ENCODE results near the gene AGBL4.

AGBL4 gene

GRCh38 chr1:49098866-49099265 is 924.9 kb downstream of the AGBL4 start:
- Histone ChIP-seq H3K27ac (ENCODE audit: low read depth, low read length, poor library complexity, severe bottlenecking) (no peak overlapping the region), H3K4me2 (ENCODE audit: low read length) (no peak overlapping the region), H3K36me3 (ENCODE audit: insufficient read depth, low read length) (no peaks in the 10 kb centered on the region), H3K9me2 (ENCODE audit: low read depth, low read length) (no peaks in the 10 kb centered on the region), H2AFZ (ENCODE audit: low read length) (no peak overlapping the region), H3K9ac (ENCODE audit: low read length) (no peak overlapping the region), H3K4me1 (ENCODE audit: insufficient read depth, low read length, severe bottlenecking) (no peaks in the 10 kb centered on the region), H3K79me2 (ENCODE audit: insufficient read depth, low read length) (no peaks in the 10 kb centered on the region), H3F3A (ENCODE audit: insufficient read depth, low read length) (no peaks in the 10 kb centered on the region), H3K4me3 (ENCODE audit: low read depth, low read length, poor library complexity, severe bottlenecking) (no peak overlapping the region), H3K9me3 (ENCODE audit: low read length) (no peaks in the 10 kb centered on the region), H3K27me3 (ENCODE audit: insufficient read depth, low read length) (no peaks in the 10 kb centered on the region), H4K20me1 (ENCODE audit: insufficient read depth, low read length) (no peaks in the 10 kb centered on the region)
- TF ChIP-seq CTCF (IDR thresholded peaks at IDR 0.05; ENCODE audit: low read length), result no peak
- no peak for TF ChIP-seq EZH2 (IDR thresholded peaks at IDR 0.05; ENCODE audit: borderline replicate concordance, low read length)

GRCh38 chr1:49086327-49086726 is 937.4 kb downstream of the AGBL4 start:
- no peaks in the 10 kb centered on the region for H3K4me1 ChIP-seq (ENCODE audit: insufficient read depth, low read length, severe bottlenecking)
- no peak overlapping the region for H3K9ac ChIP-seq (ENCODE audit: low read length)
- no peaks in the 10 kb centered on the region for H3K27me3 ChIP-seq (ENCODE audit: insufficient read depth, low read length)
- no peaks in the 10 kb centered on the region for H3K9me3 ChIP-seq (ENCODE audit: low read length)
- TF ChIP-seq EZH2 (IDR thresholded peaks at IDR 0.05; ENCODE audit: borderline replicate concordance, low read length), result no peak
- TF ChIP-seq CTCF (IDR thresholded peaks at IDR 0.05; ENCODE audit: low read length), result no peak
- H3K4me3 ChIP-seq (ENCODE audit: low read depth, low read length, poor library complexity, severe bottlenecking), result no peak overlapping the region
- no peaks in the 10 kb centered on the region for H3F3A ChIP-seq (ENCODE audit: insufficient read depth, low read length)
- no peaks in the 10 kb centered on the region for H3K36me3 ChIP-seq (ENCODE audit: insufficient read depth, low read length)
- H2AFZ ChIP-seq (ENCODE audit: low read length), result no peak overlapping the region
- H3K4me2 ChIP-seq (ENCODE audit: low read length), result no peak overlapping the region
- H3K79me2 ChIP-seq (ENCODE audit: insufficient read depth, low read length), result no peaks in the 10 kb centered on the region
- H3K27ac ChIP-seq (ENCODE audit: low read depth, low read length, poor library complexity, severe bottlenecking), result no peak overlapping the region
- no peaks in the 10 kb centered on the region for H3K9me2 ChIP-seq (ENCODE audit: low read depth, low read length)
- no peaks in the 10 kb centered on the region for H4K20me1 ChIP-seq (ENCODE audit: insufficient read depth, low read length)

- Histone ChIP-seq H3K9me2 (ENCODE audit: low read depth, low read length) (no peaks in the 10 kb centered on the region), H3K4me3 (ENCODE audit: low read depth, low read length, poor library complexity, severe bottlenecking) (no peak overlapping the region), H3K27ac (ENCODE audit: low read depth, low read length, poor library complexity, severe bottlenecking) (no peak overlapping the region), H3K36me3 (ENCODE audit: insufficient read depth, low read length) (no peaks in the 10 kb centered on the region), H3K27me3 (ENCODE audit: insufficient read depth, low read length) (no peaks in the 10 kb centered on the region), H3K4me2 (ENCODE audit: low read length) (no peak overlapping the region), H2AFZ (ENCODE audit: low read length) (no peak overlapping the region), H3K79me2 (ENCODE audit: insufficient read depth, low read length) (no peaks in the 10 kb centered on the region), H3F3A (ENCODE audit: insufficient read depth, low read length) (no peaks in the 10 kb centered on the region), H4K20me1 (ENCODE audit: insufficient read depth, low read length) (no peaks in the 10 kb centered on the region), H3K4me1 (ENCODE audit: insufficient read depth, low read length, severe bottlenecking) (no peaks in the 10 kb centered on the region), H3K9ac (ENCODE audit: low read length) (no peak overlapping the region), H3K9me3 (ENCODE audit: low read length) (no peaks in the 10 kb centered on the region)
- TF ChIP-seq EZH2 (IDR thresholded peaks at IDR 0.05; ENCODE audit: borderline replicate concordance, low read length) (no peak), CTCF (IDR thresholded peaks at IDR 0.05; ENCODE audit: low read length) (no peak)
Measured at GRCh38 chr1:49085079-49085478, 938.7 kb downstream of the AGBL4 start.

Data from OCI-LY1 (cell line).